SK-N-SH (cell line): ENCODE results near the gene SIN3A. TPM values are rescaled to one million over a fixed set of nuclear protein-coding genes. Genes with fewer than 3 reads are reported as not detected.

Experiments
- CTCF ChIA-PET: fragments of 300-600, 350-600 bp; formaldehyde crosslinking; extraction: SDS; loops from one replicate; lab custom pipeline; 2021; lab: Yijun Ruan, JAX
- POLR2A ChIA-PET: fragments of 350-600 bp; sonication (Branson Sonifier 250); formaldehyde crosslinking; extraction: SDS; loops from one replicate; lab custom pipeline; 2020; ENCODE audit warnings: antibody characterized with exemption, inconsistent platforms; lab: Yijun Ruan, JAX
- DNase-seq: peaks from one replicate; pipeline ENCODE4 v3.0.0; 2012
- H2AFZ ChIP-seq: fragments of 200-600 bp; sonication (generic); 2 replicates; pipeline ENCODE4 v1.8.1; 2016; ENCODE audit warnings: antibody characterized with exemption, mild to moderate bottlenecking, low read depth
- H3F3A ChIP-seq: fragments of 200-600 bp; sonication (generic); replicated peaks from 2 replicates; pipeline ENCODE3; 2016; ENCODE audit warnings: antibody characterized with exemption, mild to moderate bottlenecking; ENCODE audit not compliant: insufficient read depth
- H3K27ac ChIP-seq, 2 experiments: fragments of 200-500 bp in 1 of 2; fragments of 200-600 bp in 1 of 2; sonication (Bioruptor generic) in 1 of 2; sonication (generic), shearing (Covaris generic) in 1 of 2; 2 replicates each; pipeline versions ENCODE4 v1.5.1 to v1.6.1; 2014 to 2016; ENCODE audit warnings: low read depth in 2 of 2, inconsistent platforms in 1 of 2, low read length in 1 of 2, mild to moderate bottlenecking in 1 of 2, mixed read lengths in 1 of 2
- H3K27me3 ChIP-seq: fragments of 200-600 bp; sonication (generic), shearing (Covaris generic); 2 replicates; pipeline ENCODE4 v1.6.1; 2016; ENCODE audit warnings: mixed run types; ENCODE audit not compliant: insufficient read depth
- H3K36me3 ChIP-seq, 2 experiments: fragments of 200-500 bp in 1 of 2; fragments of 200-600 bp in 1 of 2; sonication (Bioruptor generic) in 1 of 2; sonication (generic) in 1 of 2; replicated peaks in 1 of 2; 2 replicates each; pipeline versions ENCODE3 to v1.5.1; 2014 to 2016; ENCODE audit warnings: low read length in 1 of 2, mild to moderate bottlenecking in 1 of 2; ENCODE audit not compliant: insufficient read depth in 2 of 2, control insufficient read depth in 1 of 2
- H3K4me1 ChIP-seq, 2 experiments: fragments of 200-500 bp in 1 of 2; fragments of 200-600 bp in 1 of 2; sonication (Bioruptor generic) in 1 of 2; sonication (generic), shearing (Covaris generic) in 1 of 2; 2 replicates each; pipeline versions ENCODE4 v1.5.1 to v1.6.1; 2014 to 2016; ENCODE audit warnings: low read depth in 1 of 2, low read length in 1 of 2, mixed run types in 1 of 2; ENCODE audit not compliant: insufficient read depth in 2 of 2, control insufficient read depth in 1 of 2
- H3K4me2 ChIP-seq: fragments of 200-600 bp; sonication (generic), shearing (Covaris generic); 2 replicates; pipeline ENCODE4 v1.6.1; 2017; ENCODE audit warnings: mixed run types
- H3K4me3 ChIP-seq, 2 experiments: fragments of 200-500 bp in 1 of 2; fragments of 200-600 bp in 1 of 2; sonication (Bioruptor generic) in 1 of 2; sonication (generic), shearing (Covaris generic) in 1 of 2; 2 replicates each; pipeline versions ENCODE4 v1.5.1 to v1.8.1; 2014 to 2016; ENCODE audit warnings: low read depth in 2 of 2, inconsistent platforms in 1 of 2, low read length in 1 of 2, mild to moderate bottlenecking in 1 of 2, mixed read lengths in 1 of 2, moderate library complexity in 1 of 2
- H3K79me2 ChIP-seq: fragments of 200-600 bp; sonication (generic); 2 replicates; pipeline ENCODE4 v1.8.1; 2017; ENCODE audit warnings: mild to moderate bottlenecking; ENCODE audit not compliant: insufficient read depth
- H3K9ac ChIP-seq: fragments of 200-600 bp; sonication (generic); 2 replicates; pipeline ENCODE4 v1.6.1; 2017; ENCODE audit warnings: mixed run types
- H3K9me2 ChIP-seq: fragments of 200-600 bp; sonication (generic); 2 replicates; pipeline ENCODE4 v1.6.1; 2017; ENCODE audit warnings: mixed run types
- H3K9me3 ChIP-seq: fragments of 200-600 bp; sonication (generic); 2 replicates; pipeline ENCODE4 v1.6.1; 2017; ENCODE audit warnings: mixed run types, mild to moderate bottlenecking, moderate library complexity
- H4K20me1 ChIP-seq: fragments of 200-600 bp; sonication (generic); 2 replicates; pipeline ENCODE4 v1.6.1; 2017; ENCODE audit warnings: mild to moderate bottlenecking, mixed run types; ENCODE audit not compliant: insufficient read depth
- ELF1 ChIP-seq: IDR thresholded peaks from 2 replicates; pipeline ENCODE4 v1.4.0; 2012
- JUND ChIP-seq: IDR thresholded peaks from 2 replicates; pipeline ENCODE4 v1.4.0; 2012
- REST ChIP-seq: IDR thresholded peaks from 2 replicates; pipeline ENCODE4 v1.6.1; 2012; ENCODE audit warnings: mild to moderate bottlenecking, low read depth, low read length, moderate library complexity
- USF2 ChIP-seq: fragments of 150-350 bp; IDR thresholded peaks from 2 replicates; pipeline ENCODE4 v1.6.1; 2017; ENCODE audit warnings: antibody characterized with exemption, low read length, low read depth, borderline replicate concordance
- WGBS: methylation state at CpG from one replicate; pipeline ENCODE4 v1.1.6; 2017; ENCODE audit warnings: low lambda C conversion rate; 5-methylcytosine and 5-hydroxymethylcytosine counted together
- polyA plus RNA-seq, 3 experiments: library from polyadenylated mRNA; depleted of rRNA; stranded (reverse); fragments of >200 nt; gene quantifications; 2 replicates each; pipeline ENCODE4 v1.2.3, GENCODE V29; 2012

SIN3A gene
- polyA plus RNA-seq, 1 of the 3 experiments (the other 2 are of a cell fraction), result 32.2 TPM

GRCh38 chr15:75353604-75354003 is 97.9 kb downstream of the SIN3A start:
- WGBS, result 94% methylated on average over 7 of the region's 7 CpGs

More at GRCh38 chr15:75353604-75354003, 97.9 kb downstream of the SIN3A start:
- no peaks in the 10 kb centered on the region for H3K9me2 ChIP-seq
- peaks cover 7% of the 10 kb centered on the region for H3F3A ChIP-seq
- no peaks in the 10 kb centered on the region for H3K79me2 ChIP-seq
- TF ChIP-seq ELF1 (no peak), REST (no peak), USF2 (no peak), JUND (no peak)
- H3K4me1 ChIP-seq, result peaks cover 0 to 5% of the 10 kb centered on the region in 2 experiments; a peak in 1 of 4 replicates
- DNase-seq, result no peak
- H3K27ac ChIP-seq, result no peak overlapping the region
- no peak overlapping the region for H3K4me2 ChIP-seq
- CTCF ChIA-PET, result interaction anchor here (5.4 kb wide), 1 partner anchor 14 kb away, joined by 29 read pairs; the partner anchor contains the start of gene MAN2C1
- H3K36me3 ChIP-seq, result peaks cover 0 to 27% of the 10 kb centered on the region in 2 experiments
- no peak overlapping the region for H3K9ac ChIP-seq
- POLR2A ChIA-PET, result interaction anchor here (1.1 kb wide), 1 partner anchor 14 kb away, joined by 5 read pairs; no protein-coding TSS in a partner anchor
- H3K9me3 ChIP-seq, result no peaks in the 10 kb centered on the region
- no peaks in the 10 kb centered on the region for H4K20me1 ChIP-seq
- H2AFZ ChIP-seq, result no peak overlapping the region
- H3K4me3 ChIP-seq, result no peak overlapping the region
- H3K27me3 ChIP-seq, result no peaks in the 10 kb centered on the region
